ENCODE data around the gene ICA1L. TPM values are rescaled to one million over a fixed set of nuclear protein-coding genes. Genes with fewer than 3 reads are reported as not detected.

Gene ICA1L
- total and polyA plus RNA-seq, 2 of the 4 experiments (the other 2 are of a cell fraction) = 1.7 to 1.8 TPM

DNA sequence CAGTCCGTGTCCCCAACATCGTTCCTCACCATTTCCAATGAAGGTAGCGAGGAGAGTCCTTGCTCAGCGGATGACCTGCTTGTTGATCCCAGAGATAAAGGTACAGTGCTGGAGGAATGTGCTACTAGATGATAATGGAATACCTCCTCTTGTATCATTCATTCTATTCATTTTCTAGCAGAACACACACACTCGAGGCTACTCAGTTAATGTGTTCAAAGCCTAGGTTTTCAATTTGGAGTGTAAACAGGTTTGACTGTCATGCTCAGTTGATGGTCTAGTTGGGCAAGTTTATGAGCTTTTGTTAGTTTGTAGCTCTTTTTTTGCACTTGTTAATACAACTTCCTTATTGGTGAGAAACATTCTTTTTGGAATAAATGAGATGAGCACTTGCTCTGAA, 114.2 kb downstream of the ICA1L start:
- Histone ChIP-seq H3K18ac (ENCODE audit: low read depth, low read length) (no peak overlapping the region), H3K4ac (ENCODE audit: low read depth, low read length) (no peak overlapping the region), H3K36me3 (ENCODE audit: control insufficient read depth, insufficient read depth, low read length) (peaks cover 11% of the 10 kb centered on the region), H2BK5ac (ENCODE audit: low read depth, low read length, poor library complexity, severe bottlenecking) (no peak overlapping the region), H2AFZ (replicated peaks; ENCODE audit: low read length, poor library complexity) (no peak overlapping the region), H3K14ac (replicated peaks; ENCODE audit: low read depth, low read length) (no peak overlapping the region), H3K56ac (ENCODE audit: extremely low read depth, insufficient read depth, low read length) (no peak overlapping the region), H4K8ac (ENCODE audit: low read depth in 2 of 2, low read length in 2 of 2) (no peak overlapping the region), H2AK9ac (replicated peaks; ENCODE audit: low read depth, low read length, poor library complexity) (no peak overlapping the region), H4K91ac (ENCODE audit: insufficient read depth, low read depth, low read length) (no peak overlapping the region), H4K5ac (ENCODE audit: low read depth, low read length) (no peak overlapping the region), H3K27me3 (ENCODE audit: control insufficient read depth, insufficient read depth, low read length) (no peaks in the 10 kb centered on the region), H3K4me1 (ENCODE audit: control insufficient read depth, insufficient read depth, low read length) (peaks cover 2% of the 10 kb centered on the region; the same call in 1 of the 2 replicates), H3K9me1 (ENCODE audit: insufficient read depth, low read length) (no peaks in the 10 kb centered on the region), H2AK5ac (ENCODE audit: low read depth, low read length) (no peak overlapping the region), H3K79me1 (ENCODE audit: low read depth in 1 of 2, low read length in 2 of 2) (no peaks in the 10 kb centered on the region), H3K4me3 (ENCODE audit: insufficient read depth, low read depth, low read length) (no peak overlapping the region), H3K9ac (ENCODE audit: low read depth, low read length) (no peak overlapping the region), H3K27ac (ENCODE audit: insufficient read depth, low read length) (no peak overlapping the region), H2BK20ac (ENCODE audit: low read depth, low read length) (no peak overlapping the region), H3K23ac (ENCODE audit: low read depth, low read length) (no peak overlapping the region), H2BK120ac (ENCODE audit: low read depth, low read length) (no peak overlapping the region), H3K4me2 (ENCODE audit: low read depth, low read length) (no peak overlapping the region), H2BK15ac (ENCODE audit: low read depth, low read length) (no peak overlapping the region), H3K9me3 (ENCODE audit: control insufficient read depth, insufficient read depth, low read length) (no peaks in the 10 kb centered on the region), H4K20me1 (ENCODE audit: insufficient read depth, low read length) (no peaks in the 10 kb centered on the region)
- ChIA-PET POLR2A (ENCODE audit: unreplicated experiment) (no interaction called here), CTCF (no interaction called here)
- no peak for DNase-seq
- in situ Hi-C loops (cut with MboI; ENCODE audit: low sequenced_read_pairs) (no loop called here), dilution Hi-C loops (cut with HindIII; ENCODE audit: low sequenced_read_pairs, unreplicated experiment) (no loop called here), intact Hi-C loops (cut with micrococcal nuclease) (no loop called here)
- TF ChIP-seq SMC3 (IDR thresholded peaks at IDR 0.05; ENCODE audit: low read depth, low read length) (no peak), BHLHE40 (IDR thresholded peaks at IDR 0.05; ENCODE audit: low read depth, low read length) (no peak), RCOR1 (IDR thresholded peaks at IDR 0.05; ENCODE audit: insufficient replicate concordance, low read length) (no peak), CTCF (conservative IDR thresholded peaks at IDR 0.05; ENCODE audit: low read depth, low read length) (no peak), RFX5 (IDR thresholded peaks at IDR 0.05; ENCODE audit: low read depth, low read length) (no peak)
- TF ChIP-seq, protein P1, sequence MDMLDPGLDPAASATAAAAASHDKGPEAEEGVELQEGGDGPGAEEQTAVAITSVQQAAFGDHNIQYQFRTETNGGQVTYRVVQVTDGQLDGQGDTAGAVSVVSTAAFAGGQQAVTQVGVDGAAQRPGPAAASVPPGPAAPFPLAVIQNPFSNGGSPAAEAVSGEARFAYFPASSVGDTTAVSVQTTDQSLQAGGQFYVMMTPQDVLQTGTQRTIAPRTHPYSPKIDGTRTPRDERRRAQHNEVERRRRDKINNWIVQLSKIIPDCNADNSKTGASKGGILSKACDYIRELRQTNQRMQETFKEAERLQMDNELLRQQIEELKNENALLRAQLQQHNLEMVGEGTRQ (IDR thresholded peaks at IDR 0.05; ENCODE audit: low read depth, low read length) = no peak
- no peak for ATAC-seq (ENCODE audit: low read depth)
- WGBS, 2 experiments (ENCODE audit: extremely low coverage in 2 of 2, insufficient read length in 1 of 2) = no CpG with 5 or more reads among the region's 5 CpGs
- no TSS peak for BruUV-seq (replicated peaks)

Measured in IMR-90 (cell line).